ENCODE measurements around the gene TOM1.
"Not testable (repeated sequence)": the region's sequence is repeated elsewhere in the genome, so short reads cannot be mapped to it uniquely, and the experiment has no call there.

Gene TOM1

DNA sequence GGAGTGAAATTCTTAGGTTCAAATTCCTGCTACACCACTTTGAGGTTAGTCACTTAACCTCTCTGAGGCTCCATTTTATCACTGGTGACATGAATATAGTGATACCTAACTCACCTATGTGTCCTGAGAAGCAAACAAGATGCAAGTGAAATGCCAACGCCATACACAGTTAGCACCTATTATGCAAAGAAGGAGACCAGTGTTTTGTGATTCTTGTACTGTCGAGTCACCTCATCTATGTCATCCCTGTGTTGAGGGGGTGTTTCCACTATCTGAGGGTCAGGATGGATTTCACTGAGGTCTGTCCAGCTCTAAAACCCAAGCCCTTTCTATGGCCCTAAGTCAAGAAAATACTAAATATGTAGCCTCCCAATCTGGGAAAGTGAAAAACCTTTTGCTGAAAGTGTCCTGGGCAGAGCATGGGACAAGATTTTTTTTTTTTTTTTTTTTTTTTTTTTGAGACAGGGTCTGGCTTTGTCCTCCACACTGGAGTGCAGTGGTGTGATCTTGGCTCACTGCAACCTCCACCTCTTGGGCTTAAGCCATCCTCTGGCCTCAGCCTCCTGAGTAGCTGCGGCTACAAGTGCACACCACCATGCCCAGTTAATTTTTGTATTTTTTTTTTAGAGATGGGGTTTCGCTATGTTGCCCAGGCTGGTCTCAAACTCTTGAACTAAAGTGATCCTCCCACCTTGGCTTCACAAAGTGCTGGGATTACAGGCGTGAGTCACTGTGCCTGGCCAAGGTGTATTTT, 95.3 kb downstream of the TOM1 start:
- DNase-seq (ENCODE audit: low read depth, low spot score): no peak

DNA sequence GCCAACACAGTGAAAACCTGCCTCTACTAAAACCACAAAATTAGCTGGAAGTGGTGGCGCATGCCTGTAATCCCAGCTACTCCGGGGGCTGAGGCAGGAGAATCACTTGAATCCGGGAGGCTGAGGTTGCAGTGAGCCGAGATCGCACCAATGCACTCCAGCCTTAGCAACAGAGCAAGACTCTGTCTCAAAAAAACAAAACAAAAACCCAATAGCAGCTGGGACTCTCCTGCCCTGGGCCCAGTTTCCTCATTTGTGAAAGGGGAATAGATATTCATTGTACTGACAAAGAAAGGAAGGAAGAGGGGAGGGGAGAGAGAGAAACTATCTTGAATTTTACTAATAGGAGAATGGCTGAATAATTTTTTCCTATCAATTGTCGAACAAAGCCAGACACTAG, 96.9 kb downstream of the TOM1 start:
- DNase-seq (ENCODE audit: low read depth, low spot score): not testable (repeated sequence)

DNA sequence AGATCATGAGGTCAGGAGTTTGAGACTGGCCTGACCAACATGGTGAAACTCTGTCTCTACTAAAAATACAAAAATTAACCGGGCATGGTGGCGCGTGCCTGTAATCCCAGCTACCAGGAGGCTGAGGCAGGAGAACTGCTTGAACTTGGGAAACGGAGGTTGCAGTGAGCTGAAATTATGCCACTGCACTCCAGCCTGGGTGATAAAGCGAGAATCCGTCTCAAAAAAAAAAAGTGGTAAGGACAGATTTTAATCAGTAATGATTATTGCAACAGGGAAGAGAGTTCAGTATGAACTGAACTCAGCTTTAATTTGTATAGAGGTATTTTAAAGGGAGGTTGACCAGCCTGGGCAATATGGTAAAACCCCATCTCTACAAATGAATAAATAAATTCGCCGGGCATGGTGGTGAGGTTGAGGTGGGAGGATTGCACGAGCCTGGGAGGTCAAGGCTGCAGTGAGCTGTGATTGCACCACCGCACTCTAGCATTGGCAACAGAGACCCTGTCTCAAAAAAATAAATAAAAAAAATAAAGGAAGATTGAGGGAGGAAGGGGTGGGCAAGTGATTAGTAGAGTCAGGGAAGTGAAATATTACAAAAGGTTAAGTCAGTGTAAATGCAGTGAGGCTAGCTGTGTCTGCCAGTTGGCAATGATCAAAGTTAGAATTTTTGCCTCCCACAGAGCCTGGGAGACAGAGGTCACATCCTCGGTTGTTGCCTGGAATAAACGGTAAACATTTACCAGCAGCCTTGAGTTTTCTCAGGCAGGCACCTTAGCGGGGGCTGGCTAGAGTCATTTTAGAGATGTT, 97.6 kb downstream of the TOM1 start:
- no peak for DNase-seq (ENCODE audit: low read depth, low spot score)
